Panc1 (cell line): ENCODE results near the gene CHST9. TPM values are rescaled to one million over a fixed set of nuclear protein-coding genes. Genes with fewer than 3 reads are reported as not detected.

Source experiments
- ATAC-seq: fragments of 200-7000 bp; cut with Tn5 transposase; 2 replicates; pipeline ENCODE4 v1.9.1; 2020; ENCODE audit warnings: mild to moderate bottlenecking, moderate library complexity
- BruUV-seq: library from RNA; stranded (reverse); fragments of 400-500 nt; replicated peaks from 2 replicates; lab custom pipeline; 2021; lab: Mats Ljungman, UMichigan
- CTCF ChIA-PET: fragments of 300-600 bp; sonication (Branson Sonifier 250); formaldehyde crosslinking; loops from one replicate; lab custom pipeline; 2022; ENCODE audit warnings: antibody characterized with exemption; lab: Charles Lee
- POLR2A ChIA-PET: fragments of 300-600 bp; sonication (Branson Sonifier 250); formaldehyde crosslinking; loops from one replicate; lab custom pipeline; 2022; ENCODE audit warnings: antibody characterized with exemption; lab: Charles Lee
- DNase-seq: peaks from one replicate; pipeline ENCODE4 v3.0.0-alpha.2; 2010; ENCODE audit warnings: low read depth, low spot score
- H3K27ac ChIP-seq: 2 replicates; pipeline ENCODE4 v1.5.1; 2011; ENCODE audit warnings: mild to moderate bottlenecking, low read length, inconsistent platforms
- H3K27me3 ChIP-seq: fragments of 200-500 bp; sonication (Bioruptor generic); 2 replicates; pipeline ENCODE4 v1.6.0; 2014; ENCODE audit warnings: low read length, inconsistent platforms; ENCODE audit not compliant: control insufficient read depth, insufficient read depth
- H3K36me3 ChIP-seq: fragments of 200-500 bp; sonication (Bioruptor generic); 2 replicates; pipeline ENCODE4 v1.5.1; 2014; ENCODE audit warnings: inconsistent platforms, mild to moderate bottlenecking, low read length, moderate library complexity; ENCODE audit not compliant: control insufficient read depth, insufficient read depth
- H3K4me1 ChIP-seq: 2 replicates; pipeline ENCODE4 v1.5.1; 2011; ENCODE audit warnings: inconsistent platforms, mild to moderate bottlenecking, low read length, moderate library complexity; ENCODE audit not compliant: control insufficient read depth, insufficient read depth
- H3K4me3 ChIP-seq, 2 experiments: 2 replicates each; pipeline ENCODE4 v1.5.1; 2011 to 2012; ENCODE audit warnings: low read depth in 2 of 2, low read length in 2 of 2, mild to moderate bottlenecking in 2 of 2, inconsistent platforms in 1 of 2, moderate library complexity in 1 of 2
- H3K9me3 ChIP-seq: fragments of 200-500 bp; sonication (Bioruptor generic); 2 replicates; pipeline ENCODE4 v1.5.1; 2014; ENCODE audit warnings: low read depth, mild to moderate bottlenecking, inconsistent platforms, low read length, moderate library complexity; ENCODE audit not compliant: control insufficient read depth, insufficient read depth
- CTCF ChIP-seq: fragments of 450-650 bp; IDR thresholded peaks from 2 replicates; pipeline ENCODE4 v1.5.1; 2017; ENCODE audit warnings: mild to moderate bottlenecking
- POLR2AphosphoS5 ChIP-seq: IDR thresholded peaks from 2 replicates; pipeline ENCODE4 v1.6.1; 2012; ENCODE audit warnings: mild to moderate bottlenecking, low read depth, low read length, moderate library complexity
- REST ChIP-seq, 2 experiments: IDR thresholded peaks; 2 replicates each; pipeline ENCODE4 v1.6.1; 2011 to 2012; ENCODE audit warnings: low read depth in 2 of 2, control low read depth in 1 of 2, low read length in 1 of 2, mild to moderate bottlenecking in 1 of 2, moderate library complexity in 1 of 2; ENCODE audit not compliant: insufficient read depth in 1 of 2
- SIN3A ChIP-seq: IDR thresholded peaks from 2 replicates; pipeline ENCODE4 v1.6.1; 2012; ENCODE audit warnings: low read depth, mild to moderate bottlenecking, low read length, moderate library complexity, borderline replicate concordance; ENCODE audit not compliant: insufficient read depth
- TCF7L2 ChIP-seq: IDR thresholded peaks from 2 replicates; pipeline ENCODE4 v1.6.1; 2011; ENCODE audit warnings: mild to moderate bottlenecking, low read depth, low read length, inconsistent platforms
- in situ Hi-C: cut with HindIII; loops from 2 replicates; pipeline ENCODE4 v1.10.0; 2016; ENCODE audit warnings: low sequenced_read_pairs, low pct_unique_long_range_greater_than_20kb
- intact Hi-C: fragments of 100-400 bp; cut with micrococcal nuclease; formaldehyde crosslinking; loops from one replicate; pipeline ENCODE4 v1.10.0; 2022; ENCODE audit not compliant: unreplicated experiment
- total RNA-seq: library from RNA; stranded (reverse); gene quantifications from one replicate; pipeline ENCODE4 v1.2.1, GENCODE V29; 2021; ENCODE audit not compliant: unreplicated experiment

The CHST9 gene
- total RNA-seq, 1 experiment from 2014 or later: 0.05 TPM

DNA sequence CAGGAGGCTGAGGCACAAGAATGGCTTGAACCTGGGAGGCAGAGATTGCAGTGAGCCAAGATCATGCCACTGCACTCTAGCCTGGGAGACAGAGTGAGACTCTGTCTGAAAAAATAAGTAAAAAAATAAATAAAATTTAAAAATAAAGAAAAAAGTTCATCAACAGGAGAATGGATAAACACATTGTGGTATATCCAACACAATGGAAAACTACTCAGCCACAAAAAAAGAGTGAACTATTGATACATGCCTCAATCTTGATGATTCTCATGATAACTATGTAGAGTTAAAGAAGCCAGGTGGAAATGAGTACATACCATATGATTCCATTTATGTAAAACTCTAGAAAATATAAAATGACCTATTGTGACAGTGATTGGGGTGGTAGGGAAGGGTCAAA lies 195.3 kb downstream of the CHST9 start:
- ChIA-PET CTCF (no interaction called here), POLR2A (no interaction called here)
- no peaks in the 10 kb centered on the region for H3K27me3 ChIP-seq
- no TSS peak for BruUV-seq
- no peaks in the 10 kb centered on the region for H3K36me3 ChIP-seq
- H3K4me1 ChIP-seq: no peaks in the 10 kb centered on the region
- in situ Hi-C loops: no loop called here
- no peak for ATAC-seq
- H3K27ac ChIP-seq: no peak overlapping the region
- intact Hi-C loops: no loop called here
- no peak overlapping the region for H3K4me3 ChIP-seq
- TF ChIP-seq SIN3A: no peak
- no peak for TF ChIP-seq TCF7L2
- TF ChIP-seq CTCF: no peak
- TF ChIP-seq POLR2AphosphoS5: no peak
- TF ChIP-seq REST (IDR thresholded peaks at IDR 0.05; ENCODE audit: insufficient read depth in 1 of 2, low read depth in 2 of 2, low read length in 1 of 2): no peak
- H3K9me3 ChIP-seq: 0 out of 2 replicates have a peak, but pooled peaks cover 2% of the 10 kb centered on the region
- no peak for DNase-seq

DNA sequence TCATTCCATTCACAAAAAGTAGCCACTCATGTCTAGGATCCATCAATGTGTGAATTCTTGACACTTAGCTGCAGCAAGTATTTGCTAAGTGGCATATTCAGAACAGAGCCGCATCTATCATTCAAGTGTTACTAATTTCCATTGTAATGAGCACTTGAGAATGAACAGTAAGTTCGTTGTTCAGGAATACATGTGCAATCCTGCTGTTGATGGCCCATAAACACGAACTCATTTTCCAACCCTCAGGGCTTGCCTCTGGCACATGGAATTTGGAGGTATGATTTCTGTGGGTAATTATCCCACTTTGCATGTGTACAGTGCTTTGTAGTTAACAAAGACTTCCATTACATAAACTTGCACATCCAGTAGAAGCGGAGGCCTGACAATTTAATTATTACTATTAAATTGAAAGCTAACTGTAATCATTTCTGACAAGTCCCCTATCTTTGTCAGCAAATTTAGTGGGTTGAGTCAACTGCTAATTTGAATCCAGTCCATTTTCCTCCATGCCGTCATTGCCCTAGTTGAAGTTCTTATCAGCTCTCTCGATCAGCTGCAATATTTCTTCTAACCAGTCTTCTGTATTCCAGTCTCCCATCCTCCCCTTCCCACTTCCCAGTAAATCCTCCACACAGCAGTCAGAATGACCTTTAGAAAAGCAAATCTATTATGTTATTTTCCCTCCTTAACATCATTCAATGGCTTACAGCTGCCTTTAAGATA lies 203.6 kb downstream of the CHST9 start:
- CTCF ChIA-PET: no interaction called here
- Histone ChIP-seq H3K4me3 (no peak overlapping the region), H3K9me3 (no peaks in the 10 kb centered on the region), H3K4me1 (no peaks in the 10 kb centered on the region), H3K36me3 (no peaks in the 10 kb centered on the region), H3K27ac (no peak overlapping the region), H3K27me3 (no peaks in the 10 kb centered on the region)
- no peak for TF ChIP-seq TCF7L2
- no peak for TF ChIP-seq REST (IDR thresholded peaks at IDR 0.05; ENCODE audit: insufficient read depth in 1 of 2, low read depth in 2 of 2, low read length in 1 of 2)
- TF ChIP-seq CTCF: no peak
- no peak for TF ChIP-seq POLR2AphosphoS5
- no peak for TF ChIP-seq SIN3A
- DNase-seq: no peak
- POLR2A ChIA-PET: no interaction called here
- no TSS peak for BruUV-seq
- in situ Hi-C loops (no loop called here), intact Hi-C loops (no loop called here)
- no peak for ATAC-seq
